Suprapubic skin (tissue), 4 donors: ENCODE data around the gene CKM.

Experiments
- EP300 ChIP-seq: sonication (generic); formaldehyde crosslinking; IDR thresholded peaks from one replicate; pipeline ENCODE4 v1.6.1; 2017; ENCODE audit warnings: antibody characterized with exemption
- POLR2A ChIP-seq, 2 donors: fragments of 450-650 bp; IDR thresholded peaks; one replicate each; pipeline ENCODE4 v1.6.1; 2017; ENCODE audit warnings: antibody characterized with exemption in 2 of 2, mild to moderate bottlenecking in 2 of 2, moderate library complexity in 2 of 2
- POLR2AphosphoS5 ChIP-seq, 3 donors: sonication (generic); formaldehyde crosslinking; IDR thresholded peaks; one replicate each; pipeline ENCODE4 v1.6.1; 2017; ENCODE audit warnings: antibody characterized with exemption in 3 of 3
- TF ChIP-seq, protein P1 (sequence below), 2 donors: fragments of 200-600 bp in 1 of 2; fragments of 450-650 bp in 1 of 2; sonication (generic) in 1 of 2; IDR thresholded peaks; one replicate each; pipeline ENCODE4 v1.5.1; 2016 to 2019; ENCODE audit warnings: antibody characterized with exemption in 2 of 2, mild to moderate bottlenecking in 1 of 2, moderate library complexity in 1 of 2

GRCh38 chr19:45358213-45358792 is 35.6 kb upstream of the CKM start:
- TF ChIP-seq POLR2A (IDR thresholded peaks at IDR 0.05) (no peak), POLR2AphosphoS5 (IDR thresholded peaks at IDR 0.05) (no peak), EP300 (no peak)
- TF ChIP-seq, protein P1, sequence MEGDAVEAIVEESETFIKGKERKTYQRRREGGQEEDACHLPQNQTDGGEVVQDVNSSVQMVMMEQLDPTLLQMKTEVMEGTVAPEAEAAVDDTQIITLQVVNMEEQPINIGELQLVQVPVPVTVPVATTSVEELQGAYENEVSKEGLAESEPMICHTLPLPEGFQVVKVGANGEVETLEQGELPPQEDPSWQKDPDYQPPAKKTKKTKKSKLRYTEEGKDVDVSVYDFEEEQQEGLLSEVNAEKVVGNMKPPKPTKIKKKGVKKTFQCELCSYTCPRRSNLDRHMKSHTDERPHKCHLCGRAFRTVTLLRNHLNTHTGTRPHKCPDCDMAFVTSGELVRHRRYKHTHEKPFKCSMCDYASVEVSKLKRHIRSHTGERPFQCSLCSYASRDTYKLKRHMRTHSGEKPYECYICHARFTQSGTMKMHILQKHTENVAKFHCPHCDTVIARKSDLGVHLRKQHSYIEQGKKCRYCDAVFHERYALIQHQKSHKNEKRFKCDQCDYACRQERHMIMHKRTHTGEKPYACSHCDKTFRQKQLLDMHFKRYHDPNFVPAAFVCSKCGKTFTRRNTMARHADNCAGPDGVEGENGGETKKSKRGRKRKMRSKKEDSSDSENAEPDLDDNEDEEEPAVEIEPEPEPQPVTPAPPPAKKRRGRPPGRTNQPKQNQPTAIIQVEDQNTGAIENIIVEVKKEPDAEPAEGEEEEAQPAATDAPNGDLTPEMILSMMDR (IDR thresholded peaks at IDR 0.05) = no peak
